GM13976 (cell line): ENCODE measurements around the gene CHN1.

Source experiments
- DNase-seq: peaks from one replicate; pipeline ENCODE4 v3.0.0; 2012; ENCODE audit warnings: low spot score
- in situ Hi-C: fragments of 300-500 bp; cut with MboI; formaldehyde crosslinking; loops from one replicate; pipeline ENCODE4 v1.12.0; 2022; ENCODE audit warnings: low sequenced_read_pairs, mixed read lengths, inconsistent platforms; ENCODE audit not compliant: unreplicated experiment
- TF ChIP-seq, protein P1 (sequence below): IDR thresholded peaks from 2 replicates; pipeline ENCODE4 v1.5.1; 2012; ENCODE audit warnings: borderline replicate concordance, mild to moderate bottlenecking; ENCODE audit not compliant: insufficient read depth; ENCODE audit errors: extremely low read depth, missing control alignments, control extremely low read depth

The CHN1 gene

DNA sequence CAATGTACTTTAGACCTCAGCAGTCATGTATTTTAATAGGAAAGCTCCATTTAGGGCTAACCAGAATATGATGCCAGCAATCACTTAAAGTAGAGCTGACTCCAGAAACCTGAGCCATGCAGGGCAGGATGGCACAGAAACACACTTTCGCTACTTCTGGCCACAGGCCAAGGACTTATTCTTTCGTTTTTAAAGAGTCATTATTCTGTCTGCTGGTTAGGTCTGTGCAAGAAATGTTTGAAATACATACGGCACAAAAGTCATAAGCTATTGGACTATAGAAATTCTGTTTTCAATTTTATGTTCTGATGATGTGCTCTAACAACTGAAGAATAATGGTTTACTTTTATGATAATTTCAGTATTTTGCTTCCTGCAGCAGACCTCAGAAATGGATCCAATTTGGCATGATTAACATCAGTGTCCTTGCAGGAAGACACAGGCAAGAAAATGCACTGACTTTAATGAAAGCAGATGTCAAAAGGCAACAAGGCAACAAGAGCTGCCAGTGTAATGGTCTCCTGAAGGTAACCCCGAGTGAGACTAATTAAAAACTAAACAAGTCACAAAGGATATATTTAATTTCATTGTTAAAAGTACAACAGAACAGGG, 126.5 kb downstream of the CHN1 start:
- TF ChIP-seq, protein P1, sequence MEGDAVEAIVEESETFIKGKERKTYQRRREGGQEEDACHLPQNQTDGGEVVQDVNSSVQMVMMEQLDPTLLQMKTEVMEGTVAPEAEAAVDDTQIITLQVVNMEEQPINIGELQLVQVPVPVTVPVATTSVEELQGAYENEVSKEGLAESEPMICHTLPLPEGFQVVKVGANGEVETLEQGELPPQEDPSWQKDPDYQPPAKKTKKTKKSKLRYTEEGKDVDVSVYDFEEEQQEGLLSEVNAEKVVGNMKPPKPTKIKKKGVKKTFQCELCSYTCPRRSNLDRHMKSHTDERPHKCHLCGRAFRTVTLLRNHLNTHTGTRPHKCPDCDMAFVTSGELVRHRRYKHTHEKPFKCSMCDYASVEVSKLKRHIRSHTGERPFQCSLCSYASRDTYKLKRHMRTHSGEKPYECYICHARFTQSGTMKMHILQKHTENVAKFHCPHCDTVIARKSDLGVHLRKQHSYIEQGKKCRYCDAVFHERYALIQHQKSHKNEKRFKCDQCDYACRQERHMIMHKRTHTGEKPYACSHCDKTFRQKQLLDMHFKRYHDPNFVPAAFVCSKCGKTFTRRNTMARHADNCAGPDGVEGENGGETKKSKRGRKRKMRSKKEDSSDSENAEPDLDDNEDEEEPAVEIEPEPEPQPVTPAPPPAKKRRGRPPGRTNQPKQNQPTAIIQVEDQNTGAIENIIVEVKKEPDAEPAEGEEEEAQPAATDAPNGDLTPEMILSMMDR = no peak
- no peak for DNase-seq
- in situ Hi-C loops = no loop called here

DNA sequence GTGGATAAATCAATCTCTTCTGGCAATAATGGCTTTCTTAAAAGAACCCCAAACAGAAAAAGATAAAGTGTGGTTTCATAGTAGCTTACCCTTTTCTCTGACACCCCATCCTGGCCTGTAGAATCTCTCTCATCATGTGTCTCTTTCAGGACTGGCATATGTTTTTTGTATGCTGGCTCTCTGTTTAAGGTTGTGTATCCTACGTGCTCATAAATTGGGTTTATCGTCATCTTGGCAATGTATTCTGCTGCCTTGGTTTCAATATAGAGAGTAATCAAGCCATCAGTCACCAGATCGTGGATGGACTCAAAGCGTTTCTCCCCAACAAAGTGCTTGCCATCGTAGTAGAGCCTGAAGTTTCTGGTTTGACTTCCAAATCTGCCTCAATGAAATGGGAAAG, 127.4 kb downstream of the CHN1 start:
- in situ Hi-C loops = no loop called here
- TF ChIP-seq, protein P1 = no peak
- no peak for DNase-seq

DNA sequence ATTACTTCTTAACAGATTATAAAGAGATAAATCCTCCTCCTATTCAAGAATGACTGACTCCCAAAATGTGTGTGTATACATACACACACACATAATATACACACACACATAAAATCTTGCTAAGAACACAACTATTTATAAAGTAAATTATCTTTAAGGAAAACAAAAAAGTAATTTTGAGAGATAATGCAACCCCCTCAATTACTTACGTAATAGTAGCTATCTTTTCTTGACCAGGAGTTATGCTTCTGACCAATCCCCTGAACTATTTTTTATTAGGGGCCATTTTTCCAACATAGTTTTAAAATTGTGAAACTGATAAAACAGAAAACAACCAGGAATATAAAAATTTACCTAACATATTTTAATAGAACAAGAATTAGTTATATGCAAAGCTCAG, 127.9 kb downstream of the CHN1 start:
- in situ Hi-C loops = no loop called here
- DNase-seq = no peak
- TF ChIP-seq, protein P1 = no peak

DNA sequence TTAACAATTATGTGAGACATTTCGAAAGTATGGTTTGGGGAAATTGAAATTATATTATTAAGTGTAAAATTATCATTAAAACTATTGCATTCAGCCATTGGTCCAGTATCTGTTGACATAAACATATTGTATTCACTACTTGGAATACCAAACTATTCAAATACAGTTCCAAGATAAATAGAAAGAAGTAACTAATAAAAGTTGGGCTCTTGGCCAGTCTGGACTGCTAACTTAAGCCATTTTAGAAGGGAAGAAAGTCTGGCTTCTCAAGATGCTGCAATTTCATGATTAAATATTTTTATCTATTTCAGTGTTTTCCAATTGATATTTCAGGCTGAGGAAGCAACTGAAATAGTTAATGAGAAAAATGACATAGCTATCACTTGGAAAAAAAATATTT, 131.1 kb downstream of the CHN1 start:
- DNase-seq = no peak
- TF ChIP-seq, protein P1 = no peak
- in situ Hi-C loops = no loop called here

DNA sequence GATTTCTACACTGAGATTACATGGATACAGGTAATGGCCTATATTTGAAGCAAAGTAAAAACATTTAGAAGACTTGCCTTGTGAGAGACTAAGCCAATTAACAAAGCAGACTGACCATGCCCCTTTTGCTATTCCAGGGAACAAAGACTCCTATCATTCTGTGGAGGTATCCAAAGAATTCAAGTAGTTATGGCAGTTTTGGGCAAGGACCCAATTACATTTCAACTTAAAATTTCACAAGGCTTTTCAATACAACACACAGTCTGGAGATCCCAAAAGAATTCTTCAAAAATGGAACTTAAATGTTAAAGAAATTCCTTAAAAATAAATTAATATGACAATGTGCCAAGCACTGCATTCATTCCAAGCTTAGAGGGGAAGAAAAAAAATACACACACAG, 131.7 kb downstream of the CHN1 start:
- in situ Hi-C loops = no loop called here
- TF ChIP-seq, protein P1 = no peak
- DNase-seq = no peak

DNA sequence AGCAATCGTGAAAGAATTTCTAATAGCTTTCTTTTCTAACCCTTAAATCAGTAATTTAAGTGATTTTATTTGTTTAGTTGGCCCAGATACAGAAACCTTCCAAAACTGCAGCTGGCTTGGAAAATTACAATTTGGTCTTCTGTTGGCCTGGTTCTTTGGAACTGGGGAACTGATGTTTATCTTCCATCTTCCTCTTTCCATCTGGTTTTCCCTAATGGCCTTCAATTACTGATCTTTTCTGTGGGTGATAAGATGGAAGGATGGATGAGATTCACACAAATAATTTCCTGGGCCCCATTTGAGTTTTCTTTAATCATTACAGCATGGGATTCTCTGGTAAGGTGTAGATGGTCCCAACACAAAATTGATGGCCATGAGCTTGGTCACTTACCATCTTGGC, 134.4 kb downstream of the CHN1 start:
- TF ChIP-seq, protein P1 = no peak
- DNase-seq = no peak
- in situ Hi-C loops = no loop called here
